Loucy (cell line): ENCODE results near the gene GMEB2.

Source experiments
- H2AFZ ChIP-seq: fragments of 200-600 bp; sonication (generic); 2 replicates; pipeline ENCODE4 v1.6.0; 2016; ENCODE audit warnings: antibody characterized with exemption, mild to moderate bottlenecking, low read length, moderate library complexity
- H3F3A ChIP-seq: fragments of 200-600 bp; 2 replicates; pipeline ENCODE4 v1.6.0; 2016; ENCODE audit warnings: antibody characterized with exemption, low read depth, mild to moderate bottlenecking
- H3K27me3 ChIP-seq: fragments of 200-600 bp; sonication (generic); 2 replicates; pipeline ENCODE4 v1.6.1; 2014; ENCODE audit warnings: low read length, mild to moderate bottlenecking; ENCODE audit not compliant: insufficient read depth, poor library complexity, severe bottlenecking
- H3K36me3 ChIP-seq: fragments of 200-600 bp; sonication (generic); 2 replicates; pipeline ENCODE4 v1.6.1; 2016; ENCODE audit warnings: low read length; ENCODE audit not compliant: insufficient read depth
- H3K4me1 ChIP-seq: fragments of 200-600 bp; sonication (generic); 2 replicates; pipeline ENCODE4 v1.5.1; 2014; ENCODE audit warnings: low read length, mild to moderate bottlenecking; ENCODE audit not compliant: insufficient read depth, poor library complexity, severe bottlenecking
- H3K4me2 ChIP-seq: fragments of 200-600 bp; sonication (generic); 2 replicates; pipeline ENCODE4 v1.6.0; 2014; ENCODE audit warnings: antibody characterized with exemption, low read length, low read depth, mild to moderate bottlenecking; ENCODE audit not compliant: poor library complexity, severe bottlenecking
- H3K4me3 ChIP-seq: fragments of 200-600 bp; sonication (generic); 2 replicates; pipeline ENCODE4 v1.5.1; 2014; ENCODE audit warnings: low read length, mild to moderate bottlenecking, mixed read lengths; ENCODE audit not compliant: poor library complexity, severe bottlenecking
- H3K79me2 ChIP-seq: fragments of 200-600 bp; sonication (generic); 2 replicates; pipeline ENCODE4 v1.6.1; 2014; ENCODE audit warnings: low read length; ENCODE audit not compliant: insufficient read depth
- H3K9ac ChIP-seq: fragments of 200-600 bp; sonication (generic); 2 replicates; pipeline ENCODE4 v1.6.0; 2014; ENCODE audit warnings: mild to moderate bottlenecking, low read depth, low read length, moderate library complexity; ENCODE audit not compliant: poor library complexity, severe bottlenecking
- H3K9me2 ChIP-seq: fragments of 200-600 bp; sonication (generic); replicated peaks from 2 replicates; pipeline ENCODE4 v1.6.1; 2016; ENCODE audit warnings: low read depth, low read length, mixed read lengths
- H3K9me3 ChIP-seq: fragments of 200-600 bp; sonication (generic); 2 replicates; pipeline ENCODE4 v1.6.1; 2014; ENCODE audit warnings: mild to moderate bottlenecking, antibody characterized with exemption, low read length, low read depth; ENCODE audit not compliant: insufficient read depth
- H4K20me1 ChIP-seq: fragments of 200-600 bp; sonication (generic); 2 replicates; pipeline ENCODE4 v1.6.0; 2014; ENCODE audit warnings: antibody characterized with exemption, low read length, mild to moderate bottlenecking; ENCODE audit not compliant: insufficient read depth, poor library complexity, severe bottlenecking
- EZH2phosphoT487 ChIP-seq: fragments of 200-600 bp; IDR thresholded peaks from 2 replicates; pipeline ENCODE4 v1.6.1; 2018; ENCODE audit warnings: antibody characterized with exemption, mild to moderate bottlenecking, moderate library complexity, borderline replicate concordance
- TF ChIP-seq, protein P1 (sequence below): fragments of 200-600 bp; sonication (generic); conservative IDR thresholded peaks from 2 replicates; pipeline ENCODE4 v1.5.1; 2014; ENCODE audit warnings: mild to moderate bottlenecking, antibody characterized with exemption, low read length

Gene GMEB2

DNA sequence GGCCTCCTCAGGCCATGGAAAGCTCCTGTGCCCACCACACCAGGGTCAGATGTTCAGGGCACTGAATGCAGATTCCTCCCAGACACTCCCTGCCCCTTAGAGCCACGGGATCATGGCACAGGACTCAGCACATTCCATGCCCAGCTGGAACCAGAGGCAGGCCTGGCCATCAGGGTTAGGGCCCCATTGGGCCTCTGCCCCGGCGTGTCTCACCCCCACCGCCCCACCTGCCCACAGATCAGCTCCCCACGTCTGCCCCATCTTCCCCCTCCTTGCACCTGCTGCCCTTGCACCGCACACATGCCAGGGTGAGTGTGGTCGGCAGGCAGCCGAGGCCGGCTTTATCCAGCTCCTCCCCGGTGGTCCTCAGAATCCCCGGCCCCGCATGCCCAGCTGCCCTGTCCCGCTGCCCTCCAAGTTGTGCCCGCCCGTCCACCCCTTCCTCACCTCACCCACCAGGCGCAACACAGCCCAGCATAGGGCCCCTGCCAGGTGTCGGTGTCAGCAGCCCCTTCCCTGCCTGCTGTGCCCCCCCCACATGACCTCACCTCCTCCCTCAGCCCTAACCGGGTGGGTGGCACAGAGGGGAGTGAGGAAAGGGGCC is 77.1 kb downstream of the GMEB2 start:
- TF ChIP-seq, protein P1, sequence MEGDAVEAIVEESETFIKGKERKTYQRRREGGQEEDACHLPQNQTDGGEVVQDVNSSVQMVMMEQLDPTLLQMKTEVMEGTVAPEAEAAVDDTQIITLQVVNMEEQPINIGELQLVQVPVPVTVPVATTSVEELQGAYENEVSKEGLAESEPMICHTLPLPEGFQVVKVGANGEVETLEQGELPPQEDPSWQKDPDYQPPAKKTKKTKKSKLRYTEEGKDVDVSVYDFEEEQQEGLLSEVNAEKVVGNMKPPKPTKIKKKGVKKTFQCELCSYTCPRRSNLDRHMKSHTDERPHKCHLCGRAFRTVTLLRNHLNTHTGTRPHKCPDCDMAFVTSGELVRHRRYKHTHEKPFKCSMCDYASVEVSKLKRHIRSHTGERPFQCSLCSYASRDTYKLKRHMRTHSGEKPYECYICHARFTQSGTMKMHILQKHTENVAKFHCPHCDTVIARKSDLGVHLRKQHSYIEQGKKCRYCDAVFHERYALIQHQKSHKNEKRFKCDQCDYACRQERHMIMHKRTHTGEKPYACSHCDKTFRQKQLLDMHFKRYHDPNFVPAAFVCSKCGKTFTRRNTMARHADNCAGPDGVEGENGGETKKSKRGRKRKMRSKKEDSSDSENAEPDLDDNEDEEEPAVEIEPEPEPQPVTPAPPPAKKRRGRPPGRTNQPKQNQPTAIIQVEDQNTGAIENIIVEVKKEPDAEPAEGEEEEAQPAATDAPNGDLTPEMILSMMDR, result no peak
- TF ChIP-seq EZH2phosphoT487, result no peak
- no peaks in the 10 kb centered on the region for H3K9me3 ChIP-seq
- no peak overlapping the region for H3K4me3 ChIP-seq
- H2AFZ ChIP-seq, result no peak overlapping the region
- no peak overlapping the region for H3K9ac ChIP-seq
- H3K4me2 ChIP-seq, result no peak overlapping the region
- H3K27me3 ChIP-seq, result no peaks in the 10 kb centered on the region
- no peaks in the 10 kb centered on the region for H4K20me1 ChIP-seq
- no peaks in the 10 kb centered on the region for H3F3A ChIP-seq
- no peaks in the 10 kb centered on the region for H3K79me2 ChIP-seq
- H3K4me1 ChIP-seq, result peaks cover 26% of the 10 kb centered on the region
- no peaks in the 10 kb centered on the region for H3K9me2 ChIP-seq
- no peaks in the 10 kb centered on the region for H3K36me3 ChIP-seq

GRCh38 chr20:63549019-63549418 is 77.9 kb downstream of the GMEB2 start:
- H3K9me2 ChIP-seq, result no peaks in the 10 kb centered on the region
- no peaks in the 10 kb centered on the region for H4K20me1 ChIP-seq
- no peaks in the 10 kb centered on the region for H3K27me3 ChIP-seq
- no peaks in the 10 kb centered on the region for H3K9me3 ChIP-seq
- H3K9ac ChIP-seq, result no peak overlapping the region
- no peak overlapping the region for H3K4me2 ChIP-seq
- no peaks in the 10 kb centered on the region for H3K36me3 ChIP-seq
- peaks cover 26% of the 10 kb centered on the region for H3K4me1 ChIP-seq
- no peak overlapping the region for H2AFZ ChIP-seq
- no peak overlapping the region for H3K4me3 ChIP-seq
- H3K79me2 ChIP-seq, result no peaks in the 10 kb centered on the region
- TF ChIP-seq EZH2phosphoT487, result no peak
- TF ChIP-seq, protein P1, result no peak
- no peaks in the 10 kb centered on the region for H3F3A ChIP-seq

GRCh38 chr20:63548542-63548941 is 78.4 kb downstream of the GMEB2 start:
- no peaks in the 10 kb centered on the region for H3F3A ChIP-seq
- H3K79me2 ChIP-seq, result no peaks in the 10 kb centered on the region
- H3K27me3 ChIP-seq, result no peaks in the 10 kb centered on the region
- no peak overlapping the region for H3K4me2 ChIP-seq
- H3K4me3 ChIP-seq, result no peak overlapping the region
- H3K9me2 ChIP-seq, result no peaks in the 10 kb centered on the region
- no peaks in the 10 kb centered on the region for H3K36me3 ChIP-seq
- H2AFZ ChIP-seq, result no peak overlapping the region
- no peaks in the 10 kb centered on the region for H4K20me1 ChIP-seq
- H3K9ac ChIP-seq, result no peak overlapping the region
- H3K9me3 ChIP-seq, result no peaks in the 10 kb centered on the region
- peaks cover 22% of the 10 kb centered on the region for H3K4me1 ChIP-seq
- TF ChIP-seq EZH2phosphoT487, result no peak
- TF ChIP-seq, protein P1, result no peak
